AG09309 (cell line): ENCODE data around the gene SH3TC1.

ENCODE experiments used
- DNase-seq: peaks from one replicate; pipeline ENCODE4 v3.0.0-alpha.2; 2010; ENCODE audit warnings: low read depth
- H3K4me3 ChIP-seq: 2 replicates; pipeline ENCODE4 v1.5.1; 2011; ENCODE audit warnings: mild to moderate bottlenecking, low read depth, low read length, moderate library complexity; ENCODE audit not compliant: control insufficient read depth
- CTCF ChIP-seq: IDR thresholded peaks from 2 replicates; pipeline ENCODE4 v1.5.1; 2011; ENCODE audit warnings: mild to moderate bottlenecking, low read depth, low read length, inconsistent platforms; ENCODE audit not compliant: insufficient read depth, control insufficient read depth; ENCODE audit errors: missing control alignments

The SH3TC1 gene

GRCh38 chr4:8264106-8264505 lies 65.0 kb downstream of the SH3TC1 start:
- TF ChIP-seq CTCF: no peak
- no peak for DNase-seq
- H3K4me3 ChIP-seq: no peak overlapping the region

GRCh38 chr4:8265171-8265929 lies 66.3 kb downstream of the SH3TC1 start:
- no peak for DNase-seq
- no peak for TF ChIP-seq CTCF
- H3K4me3 ChIP-seq: no peak overlapping the region

GRCh38 chr4:8266088-8266487 lies 67.0 kb downstream of the SH3TC1 start:
- H3K4me3 ChIP-seq: no peak overlapping the region
- DNase-seq: no peak
- TF ChIP-seq CTCF: no peak

GRCh38 chr4:8266508-8266907 lies 67.4 kb downstream of the SH3TC1 start:
- H3K4me3 ChIP-seq: no peak overlapping the region
- DNase-seq: no peak
- TF ChIP-seq CTCF: no peak

GRCh38 chr4:8267077-8267476 lies 68.0 kb downstream of the SH3TC1 start:
- H3K4me3 ChIP-seq: no peak overlapping the region
- TF ChIP-seq CTCF: peak; percentile 52
- DNase-seq: no peak

- no peak for DNase-seq
- no peak overlapping the region for H3K4me3 ChIP-seq
- no peak for TF ChIP-seq CTCF
These were observed 69.1 kb downstream of the SH3TC1 start for GRCh38 chr4:8268211-8268610.
